ENCODE measurements around the gene LCN15. TPM values are rescaled to one million over a fixed set of nuclear protein-coding genes. Genes with fewer than 3 reads are reported as not detected.
A peak's percentile ranks its signal among the peaks of the same experiment; 100 is the strongest.

The LCN15 gene
- total and polyA plus RNA-seq, 9 donors: not detected

- DNase-seq: no peak
- Histone ChIP-seq H3K27me3 (no peaks in the 10 kb centered on the region), H3K4me1 (ENCODE audit: insufficient read depth) (no peaks in the 10 kb centered on the region), H3K4me3 (no peak overlapping the region), H3K36me3 (no peaks in the 10 kb centered on the region), H3K9me3 (no peaks in the 10 kb centered on the region), H3K27ac (no peak overlapping the region)
- 36 to 48% (median 38%) methylated on average over 2 of the region's 2 CpGs for whole genome bisulfite sequencing, 3 donors
- TF ChIP-seq, protein P1, sequence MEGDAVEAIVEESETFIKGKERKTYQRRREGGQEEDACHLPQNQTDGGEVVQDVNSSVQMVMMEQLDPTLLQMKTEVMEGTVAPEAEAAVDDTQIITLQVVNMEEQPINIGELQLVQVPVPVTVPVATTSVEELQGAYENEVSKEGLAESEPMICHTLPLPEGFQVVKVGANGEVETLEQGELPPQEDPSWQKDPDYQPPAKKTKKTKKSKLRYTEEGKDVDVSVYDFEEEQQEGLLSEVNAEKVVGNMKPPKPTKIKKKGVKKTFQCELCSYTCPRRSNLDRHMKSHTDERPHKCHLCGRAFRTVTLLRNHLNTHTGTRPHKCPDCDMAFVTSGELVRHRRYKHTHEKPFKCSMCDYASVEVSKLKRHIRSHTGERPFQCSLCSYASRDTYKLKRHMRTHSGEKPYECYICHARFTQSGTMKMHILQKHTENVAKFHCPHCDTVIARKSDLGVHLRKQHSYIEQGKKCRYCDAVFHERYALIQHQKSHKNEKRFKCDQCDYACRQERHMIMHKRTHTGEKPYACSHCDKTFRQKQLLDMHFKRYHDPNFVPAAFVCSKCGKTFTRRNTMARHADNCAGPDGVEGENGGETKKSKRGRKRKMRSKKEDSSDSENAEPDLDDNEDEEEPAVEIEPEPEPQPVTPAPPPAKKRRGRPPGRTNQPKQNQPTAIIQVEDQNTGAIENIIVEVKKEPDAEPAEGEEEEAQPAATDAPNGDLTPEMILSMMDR (IDR thresholded peaks at IDR 0.05): no peak
- TF ChIP-seq EP300 (IDR thresholded peaks at IDR 0.05) (no peak), POLR2A (IDR thresholded peaks at IDR 0.05) (no peak)
- intact Hi-C loops (cut with DNase I): no loop called here
Measured at GRCh38 chr9:136750526-136750925, 13.8 kb downstream of the LCN15 start.

DNA sequence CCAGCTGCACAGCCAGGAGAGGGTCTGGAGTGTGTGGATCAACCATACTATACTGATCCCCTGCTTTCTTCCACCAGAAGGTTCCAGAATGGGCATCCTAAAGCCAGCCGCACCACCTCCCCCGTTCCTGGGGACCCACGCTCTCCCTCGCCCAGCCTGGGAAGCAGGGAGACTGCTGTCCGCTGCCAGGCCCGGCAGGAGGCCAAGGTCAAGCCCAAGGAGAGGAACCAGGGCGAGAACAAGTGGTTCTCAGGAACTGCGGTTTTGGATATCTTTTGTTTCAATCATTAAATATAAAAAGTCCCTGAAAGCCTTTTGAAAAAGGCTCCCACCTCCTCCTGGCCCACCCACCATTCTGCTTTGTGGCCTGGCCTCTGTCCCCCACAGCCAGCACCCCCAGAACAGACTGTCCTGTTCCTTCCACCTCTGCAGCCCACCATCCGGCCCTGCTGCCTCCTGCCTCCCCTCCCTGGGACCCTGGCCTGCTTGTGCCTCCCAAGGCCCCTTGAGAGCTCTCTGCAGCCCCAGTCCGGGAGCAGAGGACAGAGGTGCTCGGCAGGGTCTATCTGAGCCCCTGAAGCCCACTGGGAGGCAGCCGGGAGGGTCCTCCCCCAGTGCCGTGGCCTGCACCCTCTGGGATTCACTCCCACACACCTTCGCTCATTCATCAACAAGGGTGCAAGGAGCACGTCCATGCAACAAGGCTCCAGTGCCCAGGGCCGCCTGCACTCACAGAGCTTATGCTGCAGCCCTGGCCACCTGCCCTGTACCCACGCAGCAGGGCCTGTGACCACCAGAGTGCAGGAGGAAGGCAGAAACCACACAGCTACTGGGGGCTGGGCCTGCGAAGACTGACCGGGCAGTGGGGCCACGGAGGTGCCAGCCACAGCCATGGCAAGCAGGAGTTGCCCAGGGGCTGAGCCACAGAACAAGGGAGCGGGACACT is 15.4 kb downstream of the LCN15 start:
- DNase-seq: peak in 1 of 5 donors; percentile 65
- H3K9me3 ChIP-seq: no peaks in the 10 kb centered on the region
- intact Hi-C loops (cut with DNase I): no loop called here
- no peaks in the 10 kb centered on the region for H3K27me3 ChIP-seq
- H3K4me3 ChIP-seq: no peak overlapping the region
- no peak overlapping the region for H3K27ac ChIP-seq
- TF ChIP-seq POLR2A (IDR thresholded peaks at IDR 0.05) (no peak), EP300 (IDR thresholded peaks at IDR 0.05) (no peak)
- TF ChIP-seq, protein P1 (IDR thresholded peaks at IDR 0.05): no peak
- WGBS, 3 donors: 43 to 54% (median 53%) methylated on average over 21 of the region's 21 CpGs
- H3K36me3 ChIP-seq: no peaks in the 10 kb centered on the region
- no peaks in the 10 kb centered on the region for H3K4me1 ChIP-seq (ENCODE audit: insufficient read depth)

DNA sequence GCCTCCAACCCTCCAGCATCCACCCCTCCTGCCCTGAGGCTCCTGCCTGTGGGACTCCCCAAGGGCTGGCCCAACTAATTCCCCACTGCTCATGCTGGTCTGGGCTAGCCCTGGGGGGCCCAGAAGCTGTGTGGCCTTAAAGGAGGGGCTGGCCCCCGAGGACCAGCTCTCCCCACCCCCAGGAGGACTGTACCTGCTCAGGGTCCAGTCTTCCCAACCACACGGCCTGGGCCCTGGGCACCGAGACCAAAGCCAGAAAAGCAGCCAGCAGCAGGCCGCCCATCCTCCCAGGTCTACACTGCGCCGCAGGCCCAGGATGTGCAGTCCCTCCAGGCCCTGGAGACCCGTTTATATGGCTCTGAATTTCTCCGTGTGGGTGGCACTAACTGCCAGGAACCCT is 16.1 kb downstream of the LCN15 start, which contains the start of gene LCN6:
LCN6 (minus strand) TSS at position 325 of the 400 bp plus-strand sequence; CDS start at position 283, 42 bp downstream.
- H3K27me3 ChIP-seq: no peaks in the 10 kb centered on the region
- no peak within 1 kb of the TSS for H3K4me3 ChIP-seq
- no peak for DNase-seq
- no peaks in the 10 kb centered on the region for H3K9me3 ChIP-seq
- H3K27ac ChIP-seq: no peak within 1 kb of the TSS
- intact Hi-C loops (cut with DNase I): no loop called here
- 72 to 77% (median 73%) methylated on average over 8 of the region's 8 CpGs for WGBS, 3 donors
- no peak for TF ChIP-seq EP300 (IDR thresholded peaks at IDR 0.05)
- no peaks in the 10 kb centered on the region for H3K4me1 ChIP-seq (ENCODE audit: insufficient read depth)
- no peaks in the 10 kb centered on the region for H3K36me3 ChIP-seq

- H3K4me1 ChIP-seq (ENCODE audit: insufficient read depth): no peaks in the 10 kb centered on the region
- 81 to 84% (median 84%) methylated on average over 22 of the region's 22 CpGs for WGBS, 3 donors
- no peaks in the 10 kb centered on the region for H3K9me3 ChIP-seq
- H3K36me3 ChIP-seq: no peaks in the 10 kb centered on the region
- no peak for TF ChIP-seq EP300 (IDR thresholded peaks at IDR 0.05)
- TF ChIP-seq, protein P1 (IDR thresholded peaks at IDR 0.05): no peak
- TF ChIP-seq POLR2A (IDR thresholded peaks at IDR 0.05): no peak
- no peak overlapping the region for H3K27ac ChIP-seq
- H3K4me3 ChIP-seq: no peak overlapping the region
- no peak for DNase-seq
- H3K27me3 ChIP-seq: no peaks in the 10 kb centered on the region
- intact Hi-C loops (cut with DNase I): no loop called here
Measured at GRCh38 chr9:136747161-136748060, 16.9 kb downstream of the LCN15 start.

All from ovary (tissue), 9 donors.